Neuronal stem cell (in vitro differentiated cells): ENCODE measurements around the gene SPOCK1.

Experiments
- DNase-seq: peaks from one replicate; pipeline ENCODE4 v3.0.0-alpha.2; 2013; ENCODE audit warnings: low spot score
- H2AFZ ChIP-seq: one replicate; pipeline ENCODE4 v1.6.1; 2013; ENCODE audit warnings: mild to moderate bottlenecking, low read length, inconsistent platforms
- H2AK5ac ChIP-seq: 2 replicates; pipeline ENCODE4 v1.6.1; 2013; ENCODE audit warnings: low read depth, mild to moderate bottlenecking, inconsistent platforms, low read length, moderate library complexity, mixed read lengths
- H2BK120ac ChIP-seq: 2 replicates; pipeline ENCODE4 v1.6.1; 2013; ENCODE audit warnings: low read depth, mild to moderate bottlenecking, inconsistent platforms, low read length, moderate library complexity, mixed read lengths
- H2BK12ac ChIP-seq: one replicate; pipeline ENCODE4 v1.6.1; 2013; ENCODE audit warnings: low read length, inconsistent platforms
- H2BK15ac ChIP-seq: 2 replicates; pipeline ENCODE4 v1.6.1; 2013; ENCODE audit warnings: mild to moderate bottlenecking, low read length, inconsistent platforms, mixed read lengths
- H2BK5ac ChIP-seq: one replicate; pipeline ENCODE4 v1.6.1; 2013; ENCODE audit warnings: inconsistent platforms, mild to moderate bottlenecking, low read length, moderate library complexity
- H3K14ac ChIP-seq: one replicate; pipeline ENCODE4 v1.6.1; 2013; ENCODE audit warnings: low read length, inconsistent platforms
- H3K18ac ChIP-seq: 2 replicates; pipeline ENCODE4 v1.6.1; 2013; ENCODE audit warnings: low read length, inconsistent platforms
- H3K23ac ChIP-seq: 2 replicates; pipeline ENCODE4 v1.6.1; 2013; ENCODE audit warnings: low read depth, mild to moderate bottlenecking, mixed read lengths, low read length, inconsistent platforms; ENCODE audit not compliant: poor library complexity
- H3K27ac ChIP-seq: replicated peaks from 3 replicates; pipeline ENCODE4 v1.5.1; 2013; ENCODE audit warnings: low read length, inconsistent platforms
- H3K27me3 ChIP-seq, 3 experiments: 2 replicates each; pipeline ENCODE4 v1.6.1; 2013; ENCODE audit warnings: low read length in 3 of 3, mild to moderate bottlenecking in 2 of 3, inconsistent platforms in 1 of 3, low read depth in 1 of 3, mixed read lengths in 1 of 3, moderate library complexity in 1 of 3; ENCODE audit not compliant: control insufficient read depth in 3 of 3, insufficient read depth in 3 of 3
- H3K36me3 ChIP-seq, 2 donors: replicated peaks in 1 of 2; 2 replicates each; pipeline ENCODE4 v1.6.1; 2013; ENCODE audit warnings: low read length in 2 of 2; ENCODE audit not compliant: control insufficient read depth in 2 of 2, insufficient read depth in 2 of 2
- H3K4ac ChIP-seq: 2 replicates; pipeline ENCODE4 v1.6.1; 2013; ENCODE audit warnings: inconsistent platforms, mild to moderate bottlenecking, low read length, moderate library complexity
- H3K4me1 ChIP-seq, 2 donors: 1 replicate in 1 of 2; 2 replicates in 1 of 2; pipeline ENCODE4 v1.6.1; 2013; ENCODE audit warnings: low read length in 2 of 2, low read depth in 1 of 2; ENCODE audit not compliant: control insufficient read depth in 2 of 2, insufficient read depth in 1 of 2
- H3K4me2 ChIP-seq: one replicate; pipeline ENCODE4 v1.6.1; 2013; ENCODE audit warnings: mild to moderate bottlenecking, low read length, inconsistent platforms; ENCODE audit not compliant: insufficient read depth, poor library complexity, severe bottlenecking
- H3K4me3 ChIP-seq, 2 donors: 2 replicates each; pipeline ENCODE4 v1.5.1; 2013; ENCODE audit warnings: low read length in 2 of 2, mild to moderate bottlenecking in 2 of 2, inconsistent platforms in 1 of 2, moderate library complexity in 1 of 2
- H3K79me1 ChIP-seq: one replicate; pipeline ENCODE4 v1.6.1; 2013; ENCODE audit warnings: low read depth, mild to moderate bottlenecking, inconsistent platforms, low read length, moderate library complexity
- H3K9ac ChIP-seq: one replicate; pipeline ENCODE4 v1.6.1; 2013; ENCODE audit warnings: mild to moderate bottlenecking, low read depth, low read length, inconsistent platforms; ENCODE audit not compliant: poor library complexity
- H3K9me3 ChIP-seq, 2 donors: replicated peaks in 1 of 2; 2 replicates each; pipeline versions ENCODE3 to v1.6.1; 2013; ENCODE audit warnings: low read length in 2 of 2, mild to moderate bottlenecking in 2 of 2, inconsistent platforms in 1 of 2, low read depth in 1 of 2, mixed read lengths in 1 of 2, moderate library complexity in 1 of 2; ENCODE audit not compliant: control insufficient read depth in 2 of 2, insufficient read depth in 1 of 2
- H4K8ac ChIP-seq: one replicate; pipeline ENCODE4 v1.6.1; 2013; ENCODE audit warnings: low read depth, mild to moderate bottlenecking, inconsistent platforms, low read length, moderate library complexity
- H4K91ac ChIP-seq: one replicate; pipeline ENCODE4 v1.6.1; 2013; ENCODE audit warnings: low read length, low read depth, mild to moderate bottlenecking, inconsistent platforms; ENCODE audit not compliant: poor library complexity
- WGBS, 2 donors: extraction: QIAGEN DNeasy Blood & Tissue Kit; methylation state at CpG; one replicate each; pipeline ENCODE4 v1.1.7; 2013; ENCODE audit warnings: missing lambda C conversion rate in 2 of 2, mixed read lengths in 1 of 2; ENCODE audit not compliant: insufficient read length in 2 of 2, insufficient replicate concordance in 1 of 2; ENCODE audit errors: extremely low coverage in 2 of 2; 5-methylcytosine and 5-hydroxymethylcytosine counted together

Gene SPOCK1

DNA sequence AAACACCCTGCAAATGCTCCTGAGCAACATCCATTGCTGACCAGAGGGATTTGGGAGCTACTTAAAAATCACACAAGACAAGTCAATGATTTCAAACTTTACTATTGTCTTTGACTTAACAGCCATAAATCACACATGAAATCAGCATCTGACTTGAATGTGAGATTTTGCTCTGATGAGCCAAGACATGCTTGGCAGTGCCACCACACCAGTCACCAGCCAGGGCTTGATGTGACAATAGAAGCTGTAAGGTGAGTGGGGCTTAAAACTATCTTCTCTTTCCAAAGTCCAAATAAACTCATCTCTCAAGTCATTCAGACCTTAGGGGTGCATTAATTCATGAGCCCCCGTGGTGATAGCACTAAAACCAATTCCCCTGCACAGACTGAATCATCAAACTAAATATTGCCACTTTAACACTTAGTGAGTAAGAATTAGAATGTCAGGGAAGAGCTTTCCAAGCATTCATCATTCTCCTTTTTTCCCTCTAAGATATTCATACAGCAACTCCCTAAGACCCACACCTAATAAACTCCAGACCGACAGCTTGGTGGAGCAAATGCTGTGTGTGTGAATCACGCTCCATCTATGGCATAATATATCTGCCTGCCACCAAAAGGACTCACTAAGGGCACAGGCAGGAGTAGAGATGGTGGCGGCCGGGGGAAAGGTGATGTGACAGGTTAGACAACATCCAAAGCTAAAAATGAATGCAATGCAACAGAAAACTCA lies 119.4 kb downstream of the SPOCK1 start:
- H2BK15ac ChIP-seq: no peak overlapping the region
- H4K91ac ChIP-seq: no peak overlapping the region
- H2AFZ ChIP-seq: no peak overlapping the region
- no peak for DNase-seq
- H2BK12ac ChIP-seq: no peak overlapping the region
- H3K4me2 ChIP-seq: no peak overlapping the region
- H3K18ac ChIP-seq: no peak overlapping the region
- no CpG with 5 or more reads among the region's 5 CpGs for WGBS, 2 donors
- no peak overlapping the region for H3K9ac ChIP-seq
- no peak overlapping the region for H2AK5ac ChIP-seq
- H3K79me1 ChIP-seq: no peaks in the 10 kb centered on the region
- H3K4me3 ChIP-seq: no peak overlapping the region
- no peak overlapping the region for H2BK120ac ChIP-seq
- no peak overlapping the region for H3K23ac ChIP-seq
- no peak overlapping the region for H3K4ac ChIP-seq
- H3K27ac ChIP-seq: no peak overlapping the region
- H3K4me1 ChIP-seq: peaks cover 3 to 9% of the 10 kb centered on the region in 2 donors
- H4K8ac ChIP-seq: no peak overlapping the region
- H3K36me3 ChIP-seq: no peaks in the 10 kb centered on the region
- H3K27me3 ChIP-seq: no peaks in the 10 kb centered on the region
- H3K9me3 ChIP-seq: peaks cover 4 to 15% of the 10 kb centered on the region in 2 donors
- H2BK5ac ChIP-seq: no peak overlapping the region
- no peak overlapping the region for H3K14ac ChIP-seq

DNA sequence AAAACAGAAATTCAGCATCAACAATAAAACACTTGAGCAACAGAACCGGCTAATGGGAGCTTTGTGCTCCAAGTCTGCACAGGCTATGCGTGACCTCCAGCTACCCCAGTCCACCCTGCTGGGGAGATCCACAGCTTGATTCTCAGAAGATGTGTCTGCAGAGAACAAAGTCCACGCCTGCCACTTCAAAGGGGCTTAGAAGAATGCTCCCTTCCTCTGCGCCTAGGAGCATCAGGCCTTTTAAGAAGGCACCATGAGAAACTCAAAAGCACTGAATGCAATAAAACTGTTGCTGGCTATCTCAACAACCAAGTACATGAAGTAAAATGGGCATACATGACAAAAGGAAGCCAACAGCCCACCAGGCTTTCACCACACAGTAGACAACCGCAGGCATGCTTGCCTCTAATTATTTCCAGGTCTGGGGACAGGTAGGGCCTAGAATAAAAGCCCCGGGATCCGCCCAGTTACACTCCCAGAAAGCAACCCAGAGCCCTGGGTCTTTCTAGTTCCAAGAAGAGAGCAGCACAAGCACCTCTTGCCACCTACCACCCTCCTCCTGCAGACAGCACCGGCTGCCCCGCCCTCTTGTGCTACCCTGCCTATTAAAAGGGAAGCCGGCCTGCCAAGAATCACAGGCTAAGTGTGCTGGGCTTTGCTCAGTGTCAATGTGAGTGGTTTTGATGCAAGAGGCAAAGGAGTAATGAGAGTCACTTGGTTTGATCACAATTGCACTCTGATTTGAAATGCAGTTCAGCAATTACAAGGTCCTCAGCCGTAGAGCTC lies 123.2 kb downstream of the SPOCK1 start:
- no peak overlapping the region for H3K27ac ChIP-seq
- H3K79me1 ChIP-seq: no peaks in the 10 kb centered on the region
- H3K36me3 ChIP-seq: no peaks in the 10 kb centered on the region
- no peak overlapping the region for H2BK12ac ChIP-seq
- H3K4me1 ChIP-seq: peaks cover 7 to 18% of the 10 kb centered on the region in 2 donors
- no peak overlapping the region for H2BK15ac ChIP-seq
- H3K4me2 ChIP-seq: no peak overlapping the region
- no peak for DNase-seq
- no CpG with 5 or more reads among the region's 11 CpGs for WGBS, 2 donors
- no peak overlapping the region for H2BK5ac ChIP-seq
- H4K8ac ChIP-seq: no peak overlapping the region
- H3K27me3 ChIP-seq: no peaks in the 10 kb centered on the region
- no peak overlapping the region for H2AFZ ChIP-seq
- H4K91ac ChIP-seq: no peak overlapping the region
- H3K9ac ChIP-seq: no peak overlapping the region
- H3K4ac ChIP-seq: no peak overlapping the region
- H3K18ac ChIP-seq: no peak overlapping the region
- H3K14ac ChIP-seq: no peak overlapping the region
- no peak overlapping the region for H2AK5ac ChIP-seq
- H3K23ac ChIP-seq: no peak overlapping the region
- peaks cover 1 to 6% of the 10 kb centered on the region in 2 donors for H3K9me3 ChIP-seq
- no peak overlapping the region for H3K4me3 ChIP-seq
- H2BK120ac ChIP-seq: no peak overlapping the region

DNA sequence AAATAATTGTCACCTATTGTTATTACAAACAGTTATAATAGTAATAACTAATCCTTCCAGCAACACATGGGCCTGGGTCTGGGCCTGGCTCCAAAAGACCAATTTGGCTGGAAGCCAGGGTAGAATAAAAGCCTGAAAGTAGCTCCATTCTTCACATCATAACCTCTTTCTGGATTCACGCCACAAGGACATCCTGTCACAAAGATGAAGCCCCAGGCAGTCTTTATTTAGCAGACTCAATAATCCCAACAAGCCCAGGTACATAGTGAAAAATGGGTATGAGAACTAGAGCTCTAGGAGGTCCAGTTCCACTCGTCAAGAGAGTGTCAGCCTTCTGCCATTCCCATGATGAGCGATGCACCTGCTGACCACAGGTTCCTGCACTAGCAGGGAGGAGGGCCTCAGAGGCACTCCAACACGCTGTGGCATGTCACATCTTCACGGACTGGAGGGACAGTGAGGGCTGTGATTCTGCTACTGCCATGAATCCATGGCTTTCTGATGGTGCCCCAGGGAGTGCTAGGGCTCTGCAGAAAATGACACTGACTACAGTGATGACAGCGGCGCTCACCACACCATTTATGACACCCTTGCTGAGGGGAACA lies 124.9 kb downstream of the SPOCK1 start:
- Histone ChIP-seq H3K18ac (no peak overlapping the region), H2BK15ac (no peak overlapping the region), H2BK5ac (no peak overlapping the region), H3K4me2 (no peak overlapping the region), H3K14ac (no peak overlapping the region), H2AK5ac (no peak overlapping the region), H3K27ac (no peak overlapping the region), H3K36me3 (no peaks in the 10 kb centered on the region), H3K4ac (no peak overlapping the region), H4K8ac (no peak overlapping the region), H2BK120ac (no peak overlapping the region), H3K9me3 (no peaks in the 10 kb centered on the region), H3K9ac (no peak overlapping the region), H4K91ac (no peak overlapping the region), H3K4me1 (peaks cover 13 to 34% of the 10 kb centered on the region in 2 donors), H3K4me3 (no peak overlapping the region), H2BK12ac (no peak overlapping the region), H2AFZ (no peak overlapping the region), H3K23ac (no peak overlapping the region), H3K79me1 (no peaks in the 10 kb centered on the region), H3K27me3 (no peaks in the 10 kb centered on the region)
- no CpG with 5 or more reads among the region's 7 CpGs for WGBS, 2 donors
- no peak for DNase-seq

DNA sequence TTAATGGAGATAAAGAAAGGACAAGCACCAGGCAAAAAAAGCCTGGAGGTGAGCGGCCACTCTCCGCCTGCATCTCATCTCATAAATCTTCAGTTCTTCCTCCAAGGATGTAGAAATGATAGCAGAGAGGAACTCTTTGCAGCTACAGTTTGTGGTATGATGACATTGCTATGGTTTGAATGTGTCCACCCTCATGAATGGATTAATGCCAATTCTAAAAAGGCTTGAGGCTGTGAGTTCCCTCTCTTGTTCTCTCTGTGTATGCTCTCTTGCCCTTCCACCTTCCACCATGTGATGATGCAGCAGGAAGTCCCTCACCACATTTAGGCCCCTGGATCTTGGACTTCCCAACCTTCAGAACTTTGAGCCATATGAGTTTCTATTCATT lies 126.4 kb downstream of the SPOCK1 start:
- no peak overlapping the region for H4K91ac ChIP-seq
- no peak overlapping the region for H3K27ac ChIP-seq
- H3K4me1 ChIP-seq: peaks cover 13 to 36% of the 10 kb centered on the region in 2 donors
- no peak overlapping the region for H3K14ac ChIP-seq
- H3K9me3 ChIP-seq: peaks cover 0 to 2% of the 10 kb centered on the region in 2 donors
- no peak overlapping the region for H2BK120ac ChIP-seq
- no peak overlapping the region for H3K4me2 ChIP-seq
- no CpG with 5 or more reads among the region's 2 CpGs for WGBS, 2 donors
- H3K18ac ChIP-seq: no peak overlapping the region
- no peak overlapping the region for H2AK5ac ChIP-seq
- H2BK5ac ChIP-seq: no peak overlapping the region
- no peak overlapping the region for H3K4me3 ChIP-seq
- no peaks in the 10 kb centered on the region for H3K36me3 ChIP-seq
- H3K9ac ChIP-seq: no peak overlapping the region
- no peak overlapping the region for H3K4ac ChIP-seq
- H2BK12ac ChIP-seq: no peak overlapping the region
- no peaks in the 10 kb centered on the region for H3K27me3 ChIP-seq
- no peak overlapping the region for H3K23ac ChIP-seq
- no peaks in the 10 kb centered on the region for H3K79me1 ChIP-seq
- H4K8ac ChIP-seq: no peak overlapping the region
- H2AFZ ChIP-seq: no peak overlapping the region
- DNase-seq: no peak
- no peak overlapping the region for H2BK15ac ChIP-seq
